ENCODE results near the gene PCDHB14. TPM values are rescaled to one million over a fixed set of nuclear protein-coding genes. Genes with fewer than 3 reads are reported as not detected.
"Not testable (repeated sequence)": the region's sequence is repeated elsewhere in the genome, so short reads cannot be mapped to it uniquely, and the experiment has no call there.

Gene PCDHB14
- total RNA-seq: not detected

DNA sequence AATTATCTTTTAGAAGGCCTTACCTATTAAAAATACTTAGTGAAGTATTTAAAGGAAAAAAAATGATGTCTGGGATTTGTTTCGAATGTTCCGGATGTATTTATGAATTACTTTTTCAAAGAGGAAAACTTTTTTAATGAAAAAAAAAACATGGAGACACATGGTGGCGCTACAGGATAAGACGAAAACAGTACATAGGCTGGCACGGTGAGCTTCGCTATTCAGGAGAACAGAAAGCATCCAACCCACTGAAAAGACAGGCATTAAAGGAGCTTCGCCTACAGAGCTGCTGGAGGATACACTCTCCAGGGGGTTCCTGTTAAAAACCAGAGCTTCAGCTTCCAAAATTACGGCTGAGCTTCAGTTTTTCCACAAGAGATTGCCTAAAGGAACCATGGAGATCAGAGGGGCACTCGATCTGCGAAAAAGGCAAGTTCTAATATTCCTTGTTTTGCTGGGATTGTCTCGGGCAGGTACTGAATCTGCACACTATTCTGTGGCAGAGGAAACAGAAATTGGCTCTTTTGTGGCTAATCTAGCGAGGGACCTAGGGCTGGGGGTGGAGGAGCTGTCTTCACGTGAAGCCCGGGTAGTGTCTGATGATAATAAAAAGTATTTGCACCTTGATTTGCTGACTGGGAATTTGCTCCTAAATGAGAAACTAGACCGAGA, at the start of gene PCDHB14:
PCDHB14 (plus strand) TSS at position 232 of the 672 bp plus-strand sequence; CDS start at position 395, 163 bp downstream.
- Mint-ChIP-seq H3K4me1 (ENCODE audit: low read depth) (no peaks in the 10 kb centered on the region), H3K27ac (no peak within 1 kb of the TSS), H3K4me3 (peak within 1 kb of the TSS; percentile 5 to 23), H3K27me3 (ENCODE audit: low read depth) (peaks cover 15% of the 10 kb centered on the region), H3K36me3 (ENCODE audit: insufficient read depth in 2 of 2) (peaks cover 3 to 7% of the 10 kb centered on the region in 2 donors), H3K9me3 (peaks cover under 1 to 11% of the 10 kb centered on the region in 2 donors)
- ATAC-seq (replicated peaks in 1 of 2) (no peak), DNase-seq (no peak)

DNA sequence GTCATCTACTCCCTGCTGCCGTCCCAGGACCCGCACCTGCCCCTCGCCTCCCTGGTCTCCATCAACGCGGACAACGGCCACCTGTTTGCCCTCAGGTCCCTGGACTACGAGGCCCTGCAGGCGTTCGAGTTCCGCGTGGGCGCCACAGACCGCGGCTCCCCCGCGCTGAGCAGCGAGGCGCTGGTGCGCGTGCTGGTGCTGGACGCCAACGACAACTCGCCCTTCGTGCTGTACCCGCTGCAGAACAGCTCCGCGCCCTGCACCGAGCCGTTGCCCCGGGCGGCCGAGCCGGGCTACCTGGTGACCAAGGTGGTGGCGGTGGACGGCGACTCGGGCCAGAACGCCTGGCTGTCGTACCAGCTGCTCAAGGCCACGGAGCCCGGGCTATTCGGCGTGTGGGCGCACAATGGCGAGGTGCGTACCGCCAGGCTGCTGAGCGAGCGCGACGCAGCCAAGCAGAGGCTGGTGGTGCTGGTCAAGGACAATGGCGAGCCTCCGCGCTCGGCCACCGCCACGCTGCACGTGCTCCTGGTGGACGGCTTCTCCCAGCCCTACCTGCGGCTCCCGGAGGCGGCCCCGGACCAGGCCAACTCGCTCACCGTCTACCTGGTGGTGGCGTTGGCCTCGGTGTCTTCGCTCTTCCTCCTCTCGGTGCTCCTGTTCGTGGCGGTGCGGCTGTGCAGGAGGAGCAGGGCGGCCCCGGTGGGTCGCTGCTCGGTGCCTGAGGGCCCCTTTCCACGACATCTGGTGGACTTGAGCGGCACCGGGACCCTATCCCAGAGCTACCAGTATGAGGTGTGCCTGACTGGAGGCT, 48.6 kb upstream of the PCDHB14 start:
- H3K9me3 Mint-ChIP-seq: not testable (repeated sequence)

DNA sequence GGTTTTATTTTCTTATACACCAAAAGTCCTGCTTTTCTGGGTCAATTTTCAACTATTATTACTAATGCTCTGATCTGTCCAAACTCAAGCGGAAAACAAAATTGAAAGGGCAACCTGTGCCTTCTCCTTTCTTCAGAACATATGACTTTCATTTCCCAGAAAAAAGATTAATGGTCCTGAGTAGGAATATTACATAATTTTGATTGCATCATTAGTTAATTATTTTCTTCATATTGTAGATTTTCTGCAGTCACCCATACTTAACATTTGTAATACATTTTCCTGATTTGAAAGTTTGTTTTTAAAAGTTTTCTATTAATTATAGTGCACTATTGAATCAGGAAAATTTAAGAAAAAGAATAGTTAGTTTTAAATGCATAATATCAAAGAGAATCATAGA, 47.2 kb upstream of the PCDHB14 start:
- H3K36me3 Mint-ChIP-seq (ENCODE audit: insufficient read depth in 2 of 2): peaks cover 3 to 4% of the 10 kb centered on the region in 2 donors

More for the DNA sequence above, 48.6 kb upstream of the PCDHB14 start:
- not testable (repeated sequence) for H3K36me3 Mint-ChIP-seq (ENCODE audit: insufficient read depth in 2 of 2); DNase-seq; H3K4me3 Mint-ChIP-seq; H3K4me1 Mint-ChIP-seq (ENCODE audit: low read depth); ATAC-seq (replicated peaks in 1 of 2); H3K27me3 Mint-ChIP-seq (ENCODE audit: low read depth); H3K27ac Mint-ChIP-seq

DNA sequence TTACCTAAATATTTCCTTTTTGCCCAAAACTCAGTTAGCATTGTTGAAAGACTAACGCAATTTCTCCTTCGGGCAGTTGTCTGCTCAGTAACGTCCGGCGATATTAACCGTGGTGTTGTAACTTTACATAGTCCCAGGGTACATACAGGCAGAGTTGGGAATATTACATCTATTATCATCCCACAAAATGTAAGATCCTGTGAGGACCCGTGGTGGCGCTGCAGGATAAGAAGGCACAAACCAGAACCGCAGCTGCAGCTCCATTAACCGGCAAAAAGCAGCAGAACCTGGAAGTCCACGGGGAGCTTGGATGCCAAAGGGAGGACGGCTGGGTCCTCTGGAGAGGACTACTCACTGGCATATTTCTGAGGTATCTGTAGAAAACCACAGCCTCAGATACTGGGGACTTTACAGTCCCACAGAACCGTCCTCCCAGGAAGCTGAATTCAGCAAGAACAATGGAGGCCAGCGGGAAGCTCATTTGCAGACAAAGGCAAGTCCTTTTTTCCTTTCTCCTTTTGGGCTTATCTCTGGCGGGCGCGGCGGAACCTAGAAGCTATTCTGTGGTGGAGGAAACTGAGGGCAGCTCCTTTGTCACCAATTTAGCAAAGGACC, 45.5 kb upstream of the PCDHB14 start, which contains the start of gene PCDHB8:
PCDHB8 (plus strand) TSS at position 214 of the 615 bp plus-strand sequence; CDS start at position 459, 245 bp downstream.
- not testable (repeated sequence) for H3K4me1 Mint-ChIP-seq (ENCODE audit: low read depth); H3K4me3 Mint-ChIP-seq

More for the DNA sequence above, 47.2 kb upstream of the PCDHB14 start:
- H3K4me3 Mint-ChIP-seq: no peak overlapping the region
- H3K27ac Mint-ChIP-seq: no peak overlapping the region
- ATAC-seq (replicated peaks in 1 of 2): no peak
- H3K9me3 Mint-ChIP-seq: no peaks in the 10 kb centered on the region
- peaks cover 9% of the 10 kb centered on the region for H3K27me3 Mint-ChIP-seq (ENCODE audit: low read depth)
- DNase-seq: no peak
- H3K4me1 Mint-ChIP-seq (ENCODE audit: low read depth): peaks cover 3% of the 10 kb centered on the region

DNA sequence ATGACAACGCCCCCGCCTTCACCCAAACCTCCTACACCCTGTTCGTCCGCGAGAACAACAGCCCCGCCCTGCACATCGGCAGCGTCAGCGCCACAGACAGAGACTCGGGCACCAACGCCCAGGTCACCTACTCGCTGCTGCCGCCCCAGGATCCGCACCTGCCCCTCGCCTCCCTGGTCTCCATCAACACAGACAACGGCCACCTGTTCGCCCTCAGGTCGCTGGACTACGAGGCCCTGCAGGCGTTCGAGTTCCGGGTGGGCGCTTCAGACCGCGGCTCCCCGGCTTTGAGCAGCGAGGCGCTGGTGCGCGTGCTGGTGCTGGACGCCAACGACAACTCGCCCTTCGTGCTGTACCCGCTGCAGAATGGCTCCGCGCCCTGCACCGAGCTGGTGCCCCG, 43.8 kb upstream of the PCDHB14 start:
- H3K9me3 Mint-ChIP-seq, H3K27ac Mint-ChIP-seq: not testable (repeated sequence)
- peaks cover 20% of the 10 kb centered on the region for H3K27me3 Mint-ChIP-seq (ENCODE audit: low read depth)

More for the DNA sequence above, 45.5 kb upstream of the PCDHB14 start, which contains the start of gene PCDHB8:
- H3K36me3 Mint-ChIP-seq (ENCODE audit: insufficient read depth in 2 of 2); H3K9me3 Mint-ChIP-seq; H3K27ac Mint-ChIP-seq; ATAC-seq (replicated peaks in 1 of 2); DNase-seq: not testable (repeated sequence)
- peaks cover 18% of the 10 kb centered on the region for H3K27me3 Mint-ChIP-seq (ENCODE audit: low read depth)

DNA sequence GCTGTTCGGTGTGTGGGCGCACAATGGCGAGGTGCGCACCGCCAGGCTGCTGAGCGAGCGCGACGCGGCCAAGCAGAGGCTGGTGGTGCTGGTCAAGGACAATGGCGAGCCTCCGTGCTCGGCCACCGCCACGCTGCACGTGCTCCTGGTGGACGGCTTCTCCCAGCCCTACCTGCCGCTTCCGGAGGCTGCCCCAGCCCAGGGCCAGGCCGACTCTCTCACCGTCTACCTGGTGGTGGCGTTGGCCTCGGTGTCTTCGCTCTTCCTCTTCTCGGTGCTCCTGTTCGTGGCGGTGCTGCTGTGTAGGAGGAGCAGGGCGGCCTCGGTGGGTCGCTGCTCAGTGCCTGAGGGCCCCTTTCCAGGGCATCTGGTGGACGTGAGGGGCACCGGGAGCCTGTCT, 43.3 kb upstream of the PCDHB14 start:
- H3K4me3 Mint-ChIP-seq; ATAC-seq (replicated peaks in 1 of 2); DNase-seq; H3K9me3 Mint-ChIP-seq; H3K27ac Mint-ChIP-seq; H3K4me1 Mint-ChIP-seq (ENCODE audit: low read depth): not testable (repeated sequence)
- Mint-ChIP-seq H3K36me3 (ENCODE audit: insufficient read depth in 2 of 2) (peaks cover 0 to 13% of the 10 kb centered on the region in 2 donors), H3K27me3 (ENCODE audit: low read depth) (peaks cover 25% of the 10 kb centered on the region)

More for the DNA sequence above, 43.8 kb upstream of the PCDHB14 start:
- not testable (repeated sequence) for DNase-seq; H3K4me1 Mint-ChIP-seq (ENCODE audit: low read depth); ATAC-seq (replicated peaks in 1 of 2); H3K36me3 Mint-ChIP-seq (ENCODE audit: insufficient read depth in 2 of 2); H3K4me3 Mint-ChIP-seq

DNA sequence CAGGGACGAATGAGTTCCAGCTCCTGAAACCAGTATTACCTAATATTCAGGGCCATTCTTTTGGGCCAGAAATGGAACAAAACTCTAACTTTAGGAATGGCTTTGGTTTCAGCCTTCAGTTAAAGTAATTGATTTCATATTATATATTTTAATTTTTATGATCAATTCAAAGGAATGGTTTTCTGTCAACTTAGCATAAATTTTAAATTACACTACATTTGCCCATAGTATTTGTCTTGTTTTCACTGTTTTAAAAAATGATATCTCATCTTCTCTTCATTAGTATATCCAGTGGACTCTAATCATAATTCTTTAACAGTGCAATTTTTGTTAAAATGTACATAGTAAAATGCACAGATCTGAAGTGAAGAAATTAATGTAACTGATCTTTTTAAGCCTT, 42.8 kb upstream of the PCDHB14 start:
- DNase-seq: no peak
- Mint-ChIP-seq H3K27me3 (ENCODE audit: low read depth) (peaks cover 25% of the 10 kb centered on the region), H3K4me3 (no peak overlapping the region), H3K9me3 (peaks cover 2 to 6% of the 10 kb centered on the region in 2 donors), H3K4me1 (ENCODE audit: low read depth) (no peaks in the 10 kb centered on the region), H3K36me3 (ENCODE audit: insufficient read depth in 2 of 2) (peaks cover 0 to 14% of the 10 kb centered on the region in 2 donors), H3K27ac (no peak overlapping the region)
- no peak for ATAC-seq (replicated peaks in 1 of 2)

DNA sequence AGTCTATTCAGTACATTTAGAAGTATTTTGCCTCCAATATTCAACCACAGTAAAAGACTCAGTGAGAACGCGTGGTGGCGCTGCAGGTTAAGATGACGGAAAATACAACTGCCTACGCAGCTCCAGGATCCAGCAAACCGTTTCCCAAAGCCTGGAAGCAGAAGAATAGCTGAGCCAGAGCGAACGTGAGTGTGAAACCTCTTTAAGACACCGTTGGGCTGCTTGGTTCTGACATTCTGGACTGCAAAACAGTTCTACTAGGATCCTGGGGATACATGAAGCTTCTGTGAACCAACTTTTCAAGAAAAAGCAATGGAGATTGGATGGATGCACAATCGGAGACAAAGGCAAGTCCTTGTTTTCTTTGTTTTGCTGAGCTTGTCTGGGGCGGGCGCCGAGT, 40.9 kb upstream of the PCDHB14 start, which contains the start of gene PCDHB16:
PCDHB16 (plus strand) TSS at position 140 of the 400 bp plus-strand sequence; CDS start at position 313, 173 bp downstream.
- Mint-ChIP-seq H3K27ac (no peak within 1 kb of the TSS), H3K27me3 (ENCODE audit: low read depth) (peaks cover 38% of the 10 kb centered on the region), H3K4me1 (ENCODE audit: low read depth) (no peaks in the 10 kb centered on the region), H3K36me3 (ENCODE audit: insufficient read depth in 2 of 2) (peaks cover 4 to 20% of the 10 kb centered on the region in 2 donors), H3K9me3 (peaks cover 2 to 10% of the 10 kb centered on the region in 2 donors), H3K4me3 (no peak within 1 kb of the TSS)
- ATAC-seq (replicated peaks in 1 of 2) (no peak), DNase-seq (no peak)

DNA sequence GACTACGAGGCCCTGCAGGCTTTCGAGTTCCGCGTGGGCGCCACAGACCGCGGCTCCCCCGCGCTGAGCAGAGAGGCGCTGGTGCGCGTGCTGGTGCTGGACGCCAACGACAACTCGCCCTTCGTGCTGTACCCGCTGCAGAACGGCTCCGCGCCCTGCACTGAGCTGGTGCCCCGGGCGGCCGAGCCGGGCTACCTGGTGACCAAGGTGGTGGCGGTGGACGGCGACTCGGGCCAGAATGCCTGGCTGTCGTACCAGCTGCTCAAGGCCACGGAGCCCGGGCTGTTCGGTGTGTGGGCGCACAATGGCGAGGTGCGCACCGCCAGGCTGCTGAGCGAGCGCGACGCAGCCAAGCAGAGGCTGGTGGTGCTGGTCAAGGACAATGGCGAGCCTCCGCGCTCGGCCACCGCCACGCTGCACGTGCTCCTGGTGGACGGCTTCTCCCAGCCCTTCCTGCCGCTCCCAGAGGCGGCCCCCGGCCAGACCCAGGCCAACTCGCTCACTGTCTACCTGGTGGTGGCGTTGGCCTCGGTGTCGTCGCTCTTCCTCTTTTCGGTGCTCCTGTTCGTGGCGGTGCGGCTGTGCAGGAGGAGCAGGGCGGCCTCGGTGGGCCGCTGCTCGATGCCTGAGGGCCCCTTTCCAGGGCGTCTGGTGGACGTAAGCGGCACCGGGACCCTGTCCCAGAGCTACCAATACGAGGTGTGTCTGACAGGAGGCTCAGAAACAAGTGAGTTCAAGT, 38.9 kb upstream of the PCDHB14 start:
- Mint-ChIP-seq H3K36me3 (ENCODE audit: insufficient read depth in 2 of 2) (peaks cover 7 to 25% of the 10 kb centered on the region in 2 donors), H3K9me3 (peaks cover 2 to 15% of the 10 kb centered on the region in 2 donors), H3K27me3 (ENCODE audit: low read depth) (peaks cover 53% of the 10 kb centered on the region)
- H3K4me1 Mint-ChIP-seq (ENCODE audit: low read depth); DNase-seq; H3K27ac Mint-ChIP-seq; H3K4me3 Mint-ChIP-seq; ATAC-seq (replicated peaks in 1 of 2): not testable (repeated sequence)

DNA sequence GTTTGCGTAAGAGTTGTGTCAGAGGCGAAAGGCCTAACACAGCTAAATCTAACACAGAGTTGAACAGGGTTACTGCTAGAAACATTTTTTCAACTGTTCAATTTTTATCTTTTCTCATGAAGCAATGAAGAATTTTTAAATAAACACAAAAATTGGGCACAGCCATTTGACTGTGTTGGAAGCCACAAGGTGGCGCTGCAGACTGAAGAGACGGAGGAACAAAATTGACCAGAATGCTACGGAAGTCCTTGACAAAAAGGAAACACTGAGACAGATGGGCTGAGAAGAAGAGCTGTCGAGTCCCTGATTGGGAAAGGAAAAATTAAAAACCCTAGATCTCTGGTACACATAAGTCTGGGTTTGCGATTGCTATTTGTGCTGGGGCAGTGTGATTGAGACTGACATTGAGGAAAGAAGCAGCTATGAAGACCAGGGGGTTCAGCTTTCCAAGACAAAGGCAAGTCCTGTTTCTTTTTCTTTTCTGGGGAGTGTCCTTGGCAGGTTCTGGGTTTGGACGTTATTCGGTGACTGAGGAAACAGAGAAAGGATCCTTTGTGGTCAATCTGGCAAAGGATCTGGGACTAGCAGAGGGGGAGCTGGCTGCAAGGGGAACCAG, 36.1 kb upstream of the PCDHB14 start, which contains the start of gene PCDHB9:
PCDHB9 (plus strand) TSS at position 265 of the 616 bp plus-strand sequence; CDS start at position 423, 158 bp downstream.
- Mint-ChIP-seq H3K4me1 (ENCODE audit: low read depth) (no peaks in the 10 kb centered on the region), H3K36me3 (ENCODE audit: insufficient read depth in 2 of 2) (peaks cover 9 to 21% of the 10 kb centered on the region in 2 donors), H3K9me3 (peaks cover 2 to 15% of the 10 kb centered on the region in 2 donors), H3K27ac (no peak within 1 kb of the TSS), H3K27me3 (ENCODE audit: low read depth) (peaks cover 57% of the 10 kb centered on the region), H3K4me3 (peak within 1 kb of the TSS; percentile 9 to 27)
- no peak for ATAC-seq (replicated peaks in 1 of 2)
- DNase-seq: peak; percentile 32 to 36

DNA sequence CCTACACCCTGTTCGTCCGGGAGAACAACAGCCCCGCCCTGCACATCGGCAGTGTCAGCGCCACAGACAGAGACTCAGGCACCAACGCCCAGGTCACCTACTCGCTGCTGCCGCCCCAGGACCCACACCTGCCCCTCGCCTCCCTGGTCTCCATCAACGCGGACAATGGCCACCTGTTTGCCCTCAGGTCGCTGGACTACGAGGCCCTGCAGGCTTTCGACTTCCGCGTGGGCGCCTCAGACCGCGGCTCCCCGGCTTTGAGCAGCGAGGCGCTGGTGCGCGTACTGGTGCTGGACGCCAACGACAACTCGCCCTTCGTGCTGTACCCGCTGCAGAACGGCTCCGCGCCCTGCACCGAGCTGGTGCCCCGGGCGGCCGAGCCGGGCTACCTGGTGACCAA, 34.5 kb upstream of the PCDHB14 start:
- not testable (repeated sequence) for H3K9me3 Mint-ChIP-seq; H3K4me1 Mint-ChIP-seq (ENCODE audit: low read depth); DNase-seq; ATAC-seq (replicated peaks in 1 of 2); H3K27ac Mint-ChIP-seq; H3K4me3 Mint-ChIP-seq
- Mint-ChIP-seq H3K36me3 (ENCODE audit: insufficient read depth in 2 of 2) (peaks cover 12 to 25% of the 10 kb centered on the region in 2 donors), H3K27me3 (ENCODE audit: low read depth) (peaks cover 56% of the 10 kb centered on the region)

DNA sequence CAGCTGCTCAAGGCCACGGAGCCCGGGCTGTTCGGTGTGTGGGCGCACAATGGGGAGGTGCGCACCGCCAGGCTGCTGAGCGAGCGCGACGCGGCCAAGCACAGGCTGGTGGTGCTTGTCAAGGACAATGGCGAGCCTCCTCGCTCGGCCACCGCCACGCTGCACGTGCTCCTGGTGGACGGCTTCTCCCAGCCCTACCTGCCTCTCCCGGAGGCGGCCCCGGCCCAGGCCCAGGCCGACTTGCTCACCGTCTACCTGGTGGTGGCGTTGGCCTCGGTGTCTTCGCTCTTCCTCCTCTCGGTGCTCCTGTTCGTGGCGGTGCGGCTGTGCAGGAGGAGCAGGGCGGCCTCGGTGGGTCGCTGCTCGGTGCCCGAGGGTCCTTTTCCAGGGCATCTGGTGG, 34.0 kb upstream of the PCDHB14 start:
- H3K4me1 Mint-ChIP-seq (ENCODE audit: low read depth); H3K9me3 Mint-ChIP-seq; H3K4me3 Mint-ChIP-seq; DNase-seq; ATAC-seq (replicated peaks in 1 of 2); H3K27ac Mint-ChIP-seq: not testable (repeated sequence)
- Mint-ChIP-seq H3K27me3 (ENCODE audit: low read depth) (peaks cover 55% of the 10 kb centered on the region), H3K36me3 (ENCODE audit: insufficient read depth in 2 of 2) (peaks cover 12 to 26% of the 10 kb centered on the region in 2 donors)
